GM12892 (cell line): Measurements from ENCODE around the gene TXNDC2.

Experiments
- POLR2AphosphoS5 ChIP-seq: IDR thresholded peaks from 2 replicates; pipeline ENCODE4 v1.6.1; 2011; ENCODE audit warnings: low read depth, low read length, control low read depth
- TAF1 ChIP-seq: IDR thresholded peaks from 2 replicates; pipeline ENCODE4 v1.6.1; 2011; ENCODE audit warnings: low read depth, mild to moderate bottlenecking, control low read depth, low read length, borderline replicate concordance

GRCh38 chr18:9897129-9897528, 11.4 kb downstream of the TXNDC2 start:
- TF ChIP-seq POLR2AphosphoS5 (no peak), TAF1 (no peak)
